Stimulated activated CD8-positive, alpha-beta memory T cell treated with anti-CD3 and anti-CD28 coated beads, Interleukin-15, amount 100 ng/mL, for 24 hours (primary cell): ENCODE results near the gene RAD54L2.
"Not testable (repeated sequence)": the region's sequence is repeated elsewhere in the genome, so short reads cannot be mapped to it uniquely, and the experiment has no call there.

Experiments
- DNase-seq: peaks from one replicate; pipeline ENCODE4 v3.0.0-alpha.2; 2020; ENCODE audit warnings: low read depth

The RAD54L2 gene

DNA sequence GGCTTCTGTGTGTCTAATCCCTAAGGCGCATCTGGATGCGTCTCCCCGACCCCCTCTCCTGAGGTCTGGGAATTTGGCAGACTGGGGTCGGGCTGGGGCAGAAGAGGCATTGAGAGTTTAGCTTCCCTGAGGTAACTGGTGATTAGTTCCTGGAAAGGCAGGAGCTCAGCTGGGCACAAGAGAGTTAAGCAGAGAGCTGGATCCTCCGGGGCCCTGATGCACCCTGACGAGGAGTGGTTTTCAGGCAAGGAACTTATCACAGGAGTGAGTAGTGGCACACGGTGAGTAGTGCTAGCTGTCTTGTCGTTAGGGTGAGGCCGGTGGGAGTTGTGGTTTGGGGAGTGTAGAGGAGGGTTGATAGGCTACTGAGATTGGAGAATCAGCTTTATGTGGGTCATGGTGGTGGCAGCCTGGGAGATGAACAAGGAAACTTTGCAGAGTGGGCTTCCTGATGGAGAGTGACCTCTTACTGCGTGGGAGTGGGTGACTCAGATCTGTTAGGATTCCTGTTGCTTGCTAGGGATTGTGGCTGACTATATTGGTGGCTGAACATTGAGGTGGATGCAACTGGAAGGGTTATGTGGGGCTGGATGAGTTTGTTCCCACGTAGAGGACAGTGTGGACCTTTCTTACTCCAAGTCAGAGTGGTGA lies 897 bp downstream of the RAD54L2 start:
- peak; percentile 6 for DNase-seq

- not testable (repeated sequence) for DNase-seq
Measured at GRCh38 chr3:51542596-51542995, 4.1 kb downstream of the RAD54L2 start.

GRCh38 chr3:51544011-51544775 lies 5.7 kb downstream of the RAD54L2 start:
- no peak for DNase-seq

DNA sequence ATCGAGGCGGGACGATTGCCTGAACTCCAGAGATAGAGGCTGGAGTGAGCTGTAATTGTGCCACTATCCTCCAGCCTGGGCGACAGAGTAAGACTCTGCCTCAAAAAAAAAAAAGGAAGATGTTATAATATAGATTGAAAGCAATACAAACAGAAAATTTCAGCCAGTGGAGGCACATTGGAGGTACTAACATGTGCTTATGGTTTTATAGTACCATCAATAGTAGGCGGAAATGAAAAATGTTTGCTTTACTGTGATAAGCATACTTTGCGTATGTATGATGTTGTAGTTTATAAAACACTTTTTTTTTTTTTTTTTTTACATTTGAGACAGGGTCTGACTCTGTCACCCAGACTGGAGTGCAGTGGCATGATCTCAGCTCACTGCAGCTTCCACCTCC lies 8.8 kb downstream of the RAD54L2 start:
- no peak for DNase-seq

GRCh38 chr3:51549311-51549710 lies 10.8 kb downstream of the RAD54L2 start:
- no peak for DNase-seq

GRCh38 chr3:51550080-51550819 lies 11.7 kb downstream of the RAD54L2 start:
- no peak for DNase-seq

- no peak for DNase-seq
Measured at GRCh38 chr3:51557993-51558392, 19.5 kb downstream of the RAD54L2 start.

GRCh38 chr3:51559411-51559888 lies 20.9 kb downstream of the RAD54L2 start:
- DNase-seq = no peak

- no peak for DNase-seq
Measured at GRCh38 chr3:51559961-51560360, 21.4 kb downstream of the RAD54L2 start.

GRCh38 chr3:51562403-51562802 lies 23.9 kb downstream of the RAD54L2 start:
- DNase-seq = not testable (repeated sequence)

DNA sequence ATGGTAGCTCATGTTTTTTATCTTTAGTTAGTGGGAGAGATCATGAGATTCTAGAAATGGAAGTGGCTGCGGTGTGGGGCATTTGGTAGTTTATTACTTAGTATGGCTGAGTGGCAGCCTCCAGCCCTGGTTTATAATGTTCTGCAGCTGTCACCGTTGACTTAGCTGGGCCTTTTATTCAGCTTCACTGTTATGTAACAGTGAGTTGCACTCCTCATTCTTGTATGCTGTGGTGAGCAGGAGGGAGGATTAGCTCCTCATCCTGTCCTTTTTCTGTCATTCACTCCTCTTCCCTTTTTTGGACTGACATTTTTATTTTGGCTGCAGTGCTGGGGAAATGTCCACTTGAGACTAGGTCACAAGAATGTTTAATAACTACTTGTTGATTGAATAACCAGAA lies 29.5 kb downstream of the RAD54L2 start:
- DNase-seq = no peak

- DNase-seq = no peak
Measured at GRCh38 chr3:51568996-51569395, 30.5 kb downstream of the RAD54L2 start.

- DNase-seq = no peak
Measured at GRCh38 chr3:51578238-51578637, 39.7 kb downstream of the RAD54L2 start.

DNA sequence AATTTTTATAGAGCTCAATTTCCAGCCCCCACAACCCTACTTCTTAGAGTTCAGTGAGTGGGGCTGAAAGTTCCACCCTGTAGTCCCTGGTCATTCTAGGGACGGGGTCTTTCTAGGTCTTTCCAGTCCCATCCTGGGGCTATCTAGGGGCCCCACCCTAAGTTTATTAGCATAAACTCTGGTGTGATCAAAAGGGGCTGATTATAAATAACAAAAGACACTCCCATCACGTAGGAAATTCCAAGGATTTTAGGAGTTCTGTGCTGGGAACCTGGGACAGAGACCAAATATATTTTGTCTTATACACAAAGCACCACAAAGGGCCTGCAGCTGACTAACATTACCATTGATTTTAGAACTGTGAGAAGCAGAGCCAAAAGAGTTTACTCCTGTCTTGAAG lies 41.9 kb downstream of the RAD54L2 start:
- DNase-seq = no peak

DNA sequence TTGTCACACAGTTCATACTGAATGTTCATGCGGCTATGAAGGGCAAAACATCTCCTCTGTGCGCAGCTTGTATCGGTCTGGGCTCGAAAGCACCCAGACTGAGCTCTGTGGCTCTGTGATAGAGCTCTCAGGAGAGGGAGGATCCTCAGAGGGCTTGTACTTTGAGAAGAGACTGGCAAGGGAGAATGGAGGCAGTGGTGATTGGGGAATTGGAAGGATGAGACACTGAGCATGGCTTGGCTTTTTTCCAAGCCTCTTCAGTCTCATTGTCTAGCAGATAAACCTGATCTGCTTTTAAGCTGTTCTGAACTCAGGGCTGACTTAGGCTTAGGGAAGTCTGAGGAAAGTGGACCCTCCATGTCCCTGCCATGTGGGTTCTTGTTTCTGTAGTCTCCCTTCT lies 43.0 kb downstream of the RAD54L2 start:
- no peak for DNase-seq

DNA sequence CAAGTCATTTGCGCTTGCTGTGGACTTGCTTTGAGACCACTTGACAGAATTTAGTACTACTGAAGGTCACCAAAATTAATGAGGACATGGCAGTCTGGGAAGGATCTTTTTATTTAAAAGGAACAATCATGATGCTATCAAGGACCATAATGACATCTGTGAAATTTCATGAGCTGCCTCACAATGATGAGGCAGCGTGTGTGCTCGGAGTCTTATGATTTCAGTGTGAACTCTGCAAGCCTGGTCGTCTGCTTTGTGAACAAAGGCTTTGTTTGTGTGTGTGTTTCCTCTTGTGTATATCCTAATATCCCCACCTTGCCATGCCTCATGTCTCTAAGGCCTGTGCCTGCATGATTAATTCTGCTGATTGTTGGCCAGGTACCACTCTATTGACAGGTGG lies 46.7 kb downstream of the RAD54L2 start:
- DNase-seq = no peak

DNA sequence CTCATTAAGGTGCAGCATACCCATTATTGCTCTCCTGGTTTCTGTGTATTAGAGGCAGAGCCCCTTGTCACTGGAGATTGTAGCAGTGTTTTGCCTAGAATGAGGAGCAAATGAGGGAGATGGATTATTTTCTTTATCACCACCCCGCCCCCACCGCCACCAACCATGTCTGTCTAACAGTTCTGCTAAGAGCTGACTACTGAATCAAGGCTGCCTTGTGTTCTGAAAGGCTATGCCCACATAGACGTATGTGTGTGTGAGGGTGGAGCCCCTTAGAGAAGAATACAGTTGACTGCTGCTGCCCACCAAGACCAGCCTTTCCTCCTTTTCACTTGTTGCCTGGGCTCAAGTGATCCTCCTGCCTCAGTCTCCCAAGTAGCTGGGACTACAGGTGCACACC lies 47.4 kb downstream of the RAD54L2 start:
- no peak for DNase-seq
